Heart right ventricle (tissue), 16 donors: ENCODE data around the gene FHIT. TPM values are rescaled to one million over a fixed set of nuclear protein-coding genes. Genes with fewer than 3 reads are reported as not detected.

Experiments used
- ATAC-seq, 8 donors: fragments of 200-7000 bp; cut with Tn5 transposase; one replicate each; pipeline ENCODE4 v1.9.1; 2020; ENCODE audit warnings: mild to moderate bottlenecking in 8 of 8, moderate library complexity in 8 of 8, moderate number of reproducible peaks in 1 of 8
- DNase-seq, 2 donors: peaks; one replicate each; pipeline ENCODE4 v3.0.0-alpha.2; 2020
- H3K27ac ChIP-seq, 10 donors: fragments of 200-600 bp; sonication (generic) in 2 of 10; one replicate each; pipeline versions ENCODE4 v1.5.0 to v1.8.0; 2020 to 2022; ENCODE audit warnings: mild to moderate bottlenecking in 3 of 10
- H3K27me3 ChIP-seq, 7 donors: fragments of 200-600 bp; one replicate each; pipeline ENCODE4 v1.8.0; 2021 to 2022; ENCODE audit warnings: mild to moderate bottlenecking in 2 of 7
- H3K36me3 ChIP-seq, 9 donors: fragments of 200-600 bp; sonication (generic) in 1 of 9; one replicate each; pipeline versions ENCODE4 v1.5.0 to v1.8.0; 2020 to 2022; ENCODE audit warnings: mild to moderate bottlenecking in 2 of 9
- H3K4me1 ChIP-seq, 9 donors: fragments of 200-600 bp; sonication (generic) in 1 of 9; one replicate each; pipeline versions ENCODE4 v1.5.0 to v1.8.0; 2020 to 2022; ENCODE audit warnings: mild to moderate bottlenecking in 4 of 9
- H3K4me3 ChIP-seq, 10 donors: fragments of 200-600 bp; sonication (generic) in 2 of 10; one replicate each; pipeline versions ENCODE4 v1.5.0 to v1.8.0; 2020 to 2022; ENCODE audit warnings: mild to moderate bottlenecking in 7 of 10, moderate library complexity in 2 of 10
- H3K9me3 ChIP-seq, 11 donors: fragments of 200-600 bp in 10 of 11; sonication (generic) in 2 of 11; one replicate each; pipeline versions ENCODE4 v1.5.0 to v1.8.0; 2013 to 2022; ENCODE audit warnings: mild to moderate bottlenecking in 2 of 11, control low read depth in 1 of 11, moderate library complexity in 1 of 11
- CTCF ChIP-seq, 9 donors: fragments of 200-600 bp; sonication (generic) in 2 of 9; IDR thresholded peaks; one replicate each; pipeline versions ENCODE4 v1.5.0 to v1.8.0; 2021 to 2022; ENCODE audit warnings: antibody characterized with exemption in 9 of 9, mild to moderate bottlenecking in 5 of 9, moderate library complexity in 1 of 9
- WGBS, 2 donors: extraction: QIAGEN DNeasy Blood & Tissue Kit; methylation state at CpG; one replicate each; pipeline ENCODE4 v1.1.7; 2013; ENCODE audit warnings: inconsistent platforms in 1 of 2; 5-methylcytosine and 5-hydroxymethylcytosine counted together
- intact Hi-C, 10 donors: fragments of 100-400 bp; cut with DNase I; formaldehyde crosslinking; loops; one replicate each; pipeline versions ENCODE4 v1.11.1 to v1.14.2; 2022
- polyA plus RNA-seq, 2 donors: library from polyadenylated mRNA; stranded (reverse); fragments of 200-250 nt; gene quantifications; one replicate each; pipeline ENCODE4 v1.2.3, GENCODE V29; 2013
- total RNA-seq, 10 donors: library from RNA; stranded (reverse); fragmentation: NEBNext Ultra II Directional in 3 of 10; extraction: Animal tissue kit (Norgen Biotek cat#: 25700) in 3 of 10; gene quantifications; one replicate each; pipeline versions ENCODE4 v1.2.1 to v1.2.4, GENCODE V29; 2021 to 2023
- donor health status: Arrhythmogenic right ventricular cardiomyopathy.
- donor health status: ischemic (EF 13 %, LVEDD 7.1; RV severe dilation, severe dysfunction).
- donor health status: healthy with polysubstance abuse.
- donor health status: DM: no; HTN: yes; CAD: no.
- donor health status: DM: no; HTN: no; CAD: no.
- donor health status: ischemic (EF 25% LVEDD 6.9; RV normal size, moderate dysfunction).
- donor health status: ischemic (EF 25% LVEDD 5.7; RV mildly dilated, moderate dysfunction).
- donor health status: healthy.
- donor health status: DM: yes; HTN: yes; CAD: no.
- donor health status: Ischemic cardiomyopathy.
- donor health status: ischemic (EF 35%, LVEDD 5.7; RV mildly dilated, moderate dysfunction).
- donor health status: nonischemic (EF 11% LVEDD 7.7; RV severe dilation, severe dysfunction).
- donor health status: DM: yes; HTN: yes; CAD: no.
- donor health status: PGD.
- donor health status: ischemic (EF 29% LVEDD 5.4; RV normal size, mild dysfunction).
- donor health status: nonischemic (EF 23%, LVEDD 6.1; RV moderate dilation, normal function).

Gene FHIT
- total and polyA plus RNA-seq, 12 donors, result 4.7 to 25.5 (median 18.3) TPM

- no peak overlapping the region for H3K27ac ChIP-seq
- no peaks in the 10 kb centered on the region for H3K4me1 ChIP-seq
- no peak overlapping the region for H3K4me3 ChIP-seq
- intact Hi-C loops, result no loop called here
- H3K36me3 ChIP-seq, result no peaks in the 10 kb centered on the region
- DNase-seq (no peak), ATAC-seq (no peak)
- peaks cover 0 to 8% (median 0%) of the 10 kb centered on the region in 11 donors for H3K9me3 ChIP-seq
- H3K27me3 ChIP-seq, result no peaks in the 10 kb centered on the region
- WGBS, 2 donors, result 86 to 88% methylated on average over 2 of the region's 2 CpGs
- no peak for TF ChIP-seq CTCF (IDR thresholded peaks at IDR 0.05)
These were observed 530.5 kb downstream of the FHIT start for GRCh38 chr3:60720736-60721135.

- H3K4me3 ChIP-seq, result no peak overlapping the region
- no peaks in the 10 kb centered on the region for H3K4me1 ChIP-seq
- no peak for TF ChIP-seq CTCF (IDR thresholded peaks at IDR 0.05)
- no peaks in the 10 kb centered on the region for H3K36me3 ChIP-seq
- WGBS, 2 donors, result 95 to 96% methylated on average over 3 of the region's 3 CpGs
- intact Hi-C loops, result no loop called here
- DNase-seq, result no peak
- no peak overlapping the region for H3K27ac ChIP-seq
- H3K27me3 ChIP-seq, result no peaks in the 10 kb centered on the region
- H3K9me3 ChIP-seq, result peaks cover 0 to 5% (median 0%) of the 10 kb centered on the region in 11 donors
- no peak for ATAC-seq
These were observed 534.7 kb downstream of the FHIT start for GRCh38 chr3:60716573-60716972.

- H3K27ac ChIP-seq, result no peak overlapping the region
- ATAC-seq (no peak), DNase-seq (no peak)
- no peaks in the 10 kb centered on the region for H3K27me3 ChIP-seq
- H3K9me3 ChIP-seq, result peaks cover 0 to 24% (median 0%) of the 10 kb centered on the region in 11 donors
- H3K4me1 ChIP-seq, result no peaks in the 10 kb centered on the region
- H3K4me3 ChIP-seq, result no peak overlapping the region
- intact Hi-C loops, result no loop called here
- no peaks in the 10 kb centered on the region for H3K36me3 ChIP-seq
- WGBS, 2 donors, result 77 to 85% methylated on average over 1 of the region's 1 CpG
- no peak for TF ChIP-seq CTCF (IDR thresholded peaks at IDR 0.05)
These were observed 542.9 kb downstream of the FHIT start for GRCh38 chr3:60708191-60708975.

- H3K4me3 ChIP-seq, result no peak overlapping the region
- H3K4me1 ChIP-seq, result no peaks in the 10 kb centered on the region
- no peaks in the 10 kb centered on the region for H3K36me3 ChIP-seq
- 94 to 96% methylated on average over 2 of the region's 2 CpGs for WGBS, 2 donors
- ATAC-seq (no peak), DNase-seq (no peak)
- peaks cover 0 to 31% (median 0%) of the 10 kb centered on the region in 11 donors for H3K9me3 ChIP-seq
- no peak overlapping the region for H3K27ac ChIP-seq
- H3K27me3 ChIP-seq, result no peaks in the 10 kb centered on the region
- intact Hi-C loops, result no loop called here
- no peak for TF ChIP-seq CTCF (IDR thresholded peaks at IDR 0.05)
These were observed 543.7 kb downstream of the FHIT start for GRCh38 chr3:60707452-60708020.
